HCEC 1CT (cell line): ENCODE measurements around the gene CHURC1.

Experiments
- DNase-seq: peaks from one replicate; pipeline ENCODE4 v3.0.0-alpha.2; 2017

CHURC1 gene

GRCh38 chr14:64960762-64961276 lies 46.6 kb downstream of the CHURC1 start:
- DNase-seq: no peak

- DNase-seq: no peak
Observed at GRCh38 chr14:64963611-64964010, 49.4 kb downstream of the CHURC1 start.

- DNase-seq: no peak
Observed at GRCh38 chr14:64965356-64966000, 51.2 kb downstream of the CHURC1 start.

- no peak for DNase-seq
Observed at GRCh38 chr14:64966976-64967375, 52.7 kb downstream of the CHURC1 start.

- DNase-seq: no peak
Observed at GRCh38 chr14:64968167-64968566, 53.9 kb downstream of the CHURC1 start.

GRCh38 chr14:64968651-64969050 lies 54.4 kb downstream of the CHURC1 start:
- no peak for DNase-seq

GRCh38 chr14:64970041-64970440 lies 55.8 kb downstream of the CHURC1 start:
- no peak for DNase-seq

- DNase-seq: no peak
Observed at GRCh38 chr14:64970776-64971477, 56.7 kb downstream of the CHURC1 start.

- no peak for DNase-seq
Observed at GRCh38 chr14:64971491-64971942, 57.3 kb downstream of the CHURC1 start.

- DNase-seq: peak; percentile 16
Observed at GRCh38 chr14:64971943-64972791, 57.9 kb downstream of the CHURC1 start, which contains the start of gene RAB15. TSS of gene RAB15 (minus strand) at chr14:64972336. CDS start at chr14:64972076, 260 bp downstream.

- DNase-seq: no peak
Observed at GRCh38 chr14:64973026-64973442, 58.8 kb downstream of the CHURC1 start.

GRCh38 chr14:64973826-64974225 lies 59.6 kb downstream of the CHURC1 start:
- no peak for DNase-seq

GRCh38 chr14:64974563-64974962 lies 60.3 kb downstream of the CHURC1 start:
- DNase-seq: no peak

- DNase-seq: peak; percentile 27
Observed at GRCh38 chr14:64979336-64980074, 65.2 kb downstream of the CHURC1 start.

GRCh38 chr14:64983439-64984310 lies 69.4 kb downstream of the CHURC1 start:
- DNase-seq: peak; percentile 59
